Uterus (tissue), 2 donors: ENCODE measurements around the gene TBL1X.

Source experiments
- CTCF ChIP-seq, 4 experiments: fragments of 200-600 bp in 2 of 4; fragments of 450-650 bp in 2 of 4; sonication (generic) in 2 of 4; IDR thresholded peaks; one replicate each; pipeline ENCODE4 v1.5.1; 2016 to 2019; ENCODE audit warnings: antibody characterized with exemption in 4 of 4, mild to moderate bottlenecking in 2 of 4, moderate library complexity in 1 of 4
- POLR2A ChIP-seq, 2 donors: fragments of 450-650 bp; IDR thresholded peaks; one replicate each; pipeline ENCODE4 v1.6.1; 2016; ENCODE audit warnings: antibody characterized with exemption in 2 of 2, mild to moderate bottlenecking in 1 of 2, moderate library complexity in 1 of 2

GRCh38 chrX:9698576-9698975 lies 233.7 kb downstream of the TBL1X start:
- TF ChIP-seq POLR2A (IDR thresholded peaks at IDR 0.05) (no peak), CTCF (IDR thresholded peaks at IDR 0.05) (no peak)
